Islet of Langerhans (tissue), 1 donor: ENCODE data around the gene USP3.
A peak's percentile ranks its signal among the peaks of the same experiment; 100 is the strongest.
"Not testable (repeated sequence)": the region's sequence is repeated elsewhere in the genome, so short reads cannot be mapped to it uniquely, and the experiment has no call there.

ENCODE experiments used
- FAIRE-seq: peaks from one replicate; lab custom pipeline; 2011; peaks lifted over from hg19 to GRCh38; lab: Jason Lieb, UNC

USP3 gene

DNA sequence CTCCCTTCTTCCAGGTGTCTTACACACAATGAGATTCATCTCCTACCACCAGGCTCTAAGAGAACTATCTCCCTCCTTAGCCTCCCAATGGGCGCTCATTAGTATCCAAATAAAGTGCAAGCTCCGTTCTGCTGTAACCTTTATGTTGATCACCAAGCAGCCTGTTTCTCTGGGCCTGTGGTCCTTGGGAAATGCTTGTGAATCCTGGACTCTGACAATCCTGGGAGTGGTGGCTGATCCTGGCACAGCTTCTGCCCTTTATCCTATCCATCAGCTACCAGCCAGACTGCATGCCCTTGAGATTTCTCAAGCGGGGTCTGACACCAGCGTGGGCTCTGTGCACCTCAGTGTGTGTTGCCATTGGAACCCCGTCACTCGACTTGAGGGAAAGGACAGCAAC is 26.1 kb upstream of the USP3 start:
- FAIRE-seq, result no peak

DNA sequence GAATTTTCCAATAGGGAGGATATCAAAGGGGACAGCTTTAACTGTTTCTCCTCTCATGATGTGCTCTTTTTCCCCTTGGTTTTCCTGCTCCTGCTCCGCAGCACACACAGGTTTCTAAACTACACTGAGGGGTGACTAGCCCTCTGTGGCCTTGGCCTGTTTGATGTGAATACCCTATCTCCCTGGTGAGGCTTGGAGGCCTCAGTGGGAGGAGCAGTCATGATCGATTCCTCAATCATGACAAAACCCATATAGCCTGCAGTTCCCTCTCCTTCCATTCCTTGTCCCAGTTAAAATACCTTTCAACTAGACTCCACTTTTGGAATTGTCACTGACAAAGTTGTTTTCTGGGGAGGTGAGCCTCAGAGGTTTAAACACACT is 24.0 kb upstream of the USP3 start:
- FAIRE-seq, result no peak

DNA sequence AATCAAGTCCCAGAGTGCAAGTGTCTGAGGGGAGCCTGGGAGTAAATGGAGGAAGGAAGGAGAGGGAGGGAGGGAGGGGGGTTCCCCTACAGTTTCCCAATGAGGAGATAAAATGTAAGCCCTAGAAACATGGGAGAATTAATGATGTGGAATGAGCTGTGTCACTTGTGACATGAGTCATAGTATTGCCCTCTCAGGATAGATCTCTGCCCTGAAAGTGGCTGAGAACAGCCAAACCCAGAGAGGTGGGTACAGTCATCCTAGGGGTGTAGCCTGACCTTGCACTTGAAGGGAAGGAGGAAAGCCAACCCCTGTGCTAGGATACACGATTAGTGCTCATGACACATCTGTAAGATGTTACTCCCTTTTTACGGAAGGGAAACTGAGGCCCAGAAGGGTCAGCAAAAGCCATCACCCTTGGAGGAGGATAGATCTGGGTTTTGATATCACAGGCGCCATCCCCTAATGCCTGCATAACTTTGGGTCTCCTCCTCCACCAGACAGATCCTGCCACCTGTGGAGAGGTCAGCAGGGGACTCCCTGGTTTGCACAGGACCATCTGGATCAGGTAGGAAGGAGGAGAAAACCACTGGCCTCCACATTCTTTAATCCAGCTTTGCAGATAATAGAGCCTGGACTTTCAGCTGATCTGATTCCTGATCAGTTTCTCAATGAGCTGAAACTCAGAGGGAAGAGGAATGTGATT is 23.1 kb upstream of the USP3 start:
- no peak for FAIRE-seq

DNA sequence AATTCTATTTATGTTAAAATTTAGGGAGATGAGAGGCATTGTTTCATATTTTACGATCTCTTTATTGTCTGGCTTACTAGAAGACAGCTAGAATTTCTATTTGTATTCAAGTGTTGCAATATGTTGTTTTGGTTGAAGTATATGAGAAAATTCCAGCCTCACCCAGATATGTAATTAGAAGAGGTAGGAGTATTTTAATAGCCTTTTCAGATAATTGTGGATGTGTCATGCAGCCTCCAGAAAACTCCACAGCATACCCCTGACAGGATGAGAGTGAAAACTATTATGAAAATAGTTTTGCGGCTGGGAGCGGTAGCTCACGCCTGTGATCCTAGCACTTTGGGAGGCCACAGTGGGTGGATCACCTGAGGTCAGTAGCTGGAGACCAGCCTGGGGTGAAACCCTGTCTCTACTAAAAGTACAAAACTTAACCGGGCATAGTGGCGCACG is 21.5 kb upstream of the USP3 start:
- no peak for FAIRE-seq

DNA sequence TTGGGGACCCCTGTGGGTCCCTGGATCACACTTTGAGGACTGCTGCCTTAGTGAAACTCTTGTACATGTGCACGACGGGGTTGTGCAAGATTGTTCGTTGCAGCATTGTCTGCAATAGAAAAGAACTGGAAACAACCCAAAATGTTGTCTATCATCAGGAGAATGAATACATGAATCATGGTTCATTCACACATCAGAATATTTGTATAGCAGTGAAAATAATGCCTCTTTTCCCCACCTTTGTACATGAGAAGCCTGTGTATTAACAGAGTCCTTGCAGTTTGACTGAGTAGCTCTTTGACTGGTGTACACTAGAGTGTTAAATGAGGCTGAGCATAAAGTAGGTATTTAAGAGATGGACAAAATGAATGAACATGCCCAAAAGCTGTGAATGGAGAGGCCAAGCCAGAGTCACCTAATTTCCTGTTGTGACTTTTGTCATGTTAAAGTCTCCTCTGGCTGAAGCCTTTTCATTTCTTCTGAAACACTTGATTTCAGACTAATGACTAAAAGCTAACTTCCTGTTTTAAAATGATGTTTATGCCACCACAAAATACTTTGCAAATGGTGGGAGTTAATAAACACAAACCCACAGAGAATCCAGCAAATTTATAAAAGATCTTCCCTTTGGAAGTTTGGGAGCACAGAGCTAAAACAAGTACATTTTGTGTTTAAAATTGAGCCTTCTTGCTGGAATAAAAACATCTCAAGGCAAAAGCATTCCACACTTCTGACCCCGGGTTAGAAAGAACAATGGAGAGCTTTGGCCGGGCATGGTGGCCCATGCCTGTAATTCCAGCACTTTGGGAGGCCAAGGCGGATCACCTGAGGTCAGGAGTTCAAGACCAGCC is 20.6 kb upstream of the USP3 start:
- no peak for FAIRE-seq

DNA sequence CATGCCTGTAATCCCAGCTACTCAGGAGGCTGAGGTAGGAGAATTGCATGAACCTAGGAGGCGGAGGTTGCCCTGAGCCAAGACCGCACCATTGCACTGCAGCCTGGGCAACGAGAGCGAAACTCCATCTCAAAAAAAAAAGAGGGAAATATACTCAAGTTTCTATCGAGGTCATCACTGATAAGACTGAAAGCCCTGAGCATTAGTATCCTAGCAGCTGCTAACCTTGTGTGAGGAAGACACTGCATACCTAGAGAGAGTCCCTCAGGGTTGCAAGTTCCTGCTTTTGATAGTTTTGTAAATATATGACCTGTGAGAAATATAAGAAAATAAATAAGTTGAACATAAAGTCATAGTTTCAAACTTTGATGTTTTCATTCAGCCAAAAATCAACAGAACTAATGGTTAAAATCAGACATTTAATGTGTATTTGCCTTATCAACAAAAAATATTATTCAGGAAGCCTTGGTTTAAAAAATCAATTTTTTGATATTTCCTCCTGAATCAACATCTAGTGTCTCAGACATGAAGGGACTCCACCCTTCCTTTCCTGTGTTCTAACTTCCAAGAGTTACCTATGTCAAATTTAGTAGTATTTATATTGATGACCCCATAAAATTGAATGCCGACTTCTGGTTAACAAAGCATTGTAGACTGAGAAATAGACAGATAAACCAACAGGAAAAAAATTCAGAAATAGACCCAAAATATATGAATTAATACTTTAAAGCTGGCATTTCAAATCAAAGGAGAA is 19.8 kb upstream of the USP3 start:
- no peak for FAIRE-seq

DNA sequence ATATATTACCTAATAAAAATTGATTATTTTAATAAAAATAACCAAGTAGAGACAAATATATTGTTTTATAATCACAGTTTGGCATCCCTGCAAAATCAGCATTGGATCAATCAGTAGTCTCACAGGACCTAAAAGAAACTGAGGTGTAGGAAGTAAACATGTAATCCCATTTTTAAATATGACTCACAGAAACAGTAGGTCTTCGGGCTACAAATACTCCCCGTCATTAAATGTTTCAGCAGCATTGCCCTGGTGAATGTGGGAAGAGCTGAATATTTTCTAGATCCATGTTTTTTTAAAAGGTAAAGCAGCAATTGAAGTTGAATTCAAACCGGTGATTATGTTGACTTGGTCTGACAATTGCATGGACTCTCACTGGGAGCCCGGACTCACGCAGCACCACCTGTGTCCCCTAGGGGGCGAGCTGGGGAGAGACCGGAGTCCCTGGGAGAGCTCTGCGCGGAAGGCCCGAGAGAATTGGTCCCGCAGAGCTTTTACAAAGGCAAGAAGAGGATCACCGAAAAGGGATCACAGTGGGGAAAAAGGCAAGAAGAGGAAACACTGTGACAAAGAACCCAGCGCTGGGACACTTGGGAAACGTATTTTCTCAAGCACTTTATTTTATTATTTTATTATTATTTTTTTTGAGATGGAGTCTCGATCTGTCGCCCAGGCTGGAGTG is 17.2 kb upstream of the USP3 start:
- peak; percentile 77 for FAIRE-seq

DNA sequence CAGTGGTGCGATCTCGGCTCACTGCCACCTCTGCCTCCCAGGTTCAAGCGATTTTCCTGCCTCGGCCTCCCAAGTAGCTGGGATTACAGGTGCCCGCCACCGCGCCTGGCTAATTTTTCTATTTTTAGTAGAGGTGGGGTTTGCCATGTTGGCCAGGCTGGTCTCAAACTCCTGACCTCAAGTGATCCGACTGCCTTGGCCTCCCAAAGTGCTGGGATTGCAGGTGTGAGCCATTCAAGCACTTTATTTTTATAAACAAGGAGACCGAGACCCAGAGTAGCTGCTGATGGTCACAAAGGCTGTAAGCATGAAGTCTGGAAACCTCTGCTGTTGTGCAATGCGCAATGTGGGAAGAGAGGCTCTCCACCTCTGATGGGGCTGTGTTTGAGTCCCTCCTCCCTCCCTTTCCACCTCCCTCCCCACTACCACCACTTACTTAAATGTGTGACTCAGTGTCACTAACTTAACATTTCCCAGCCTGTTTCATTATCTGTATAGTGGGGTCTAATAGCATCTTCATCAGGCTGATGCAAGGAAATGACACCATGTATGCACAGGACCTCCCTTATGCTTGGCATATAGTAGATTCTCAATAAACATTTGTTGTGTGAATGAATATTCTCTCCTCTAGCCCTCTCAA is 16.5 kb upstream of the USP3 start:
- not testable (repeated sequence) for FAIRE-seq

DNA sequence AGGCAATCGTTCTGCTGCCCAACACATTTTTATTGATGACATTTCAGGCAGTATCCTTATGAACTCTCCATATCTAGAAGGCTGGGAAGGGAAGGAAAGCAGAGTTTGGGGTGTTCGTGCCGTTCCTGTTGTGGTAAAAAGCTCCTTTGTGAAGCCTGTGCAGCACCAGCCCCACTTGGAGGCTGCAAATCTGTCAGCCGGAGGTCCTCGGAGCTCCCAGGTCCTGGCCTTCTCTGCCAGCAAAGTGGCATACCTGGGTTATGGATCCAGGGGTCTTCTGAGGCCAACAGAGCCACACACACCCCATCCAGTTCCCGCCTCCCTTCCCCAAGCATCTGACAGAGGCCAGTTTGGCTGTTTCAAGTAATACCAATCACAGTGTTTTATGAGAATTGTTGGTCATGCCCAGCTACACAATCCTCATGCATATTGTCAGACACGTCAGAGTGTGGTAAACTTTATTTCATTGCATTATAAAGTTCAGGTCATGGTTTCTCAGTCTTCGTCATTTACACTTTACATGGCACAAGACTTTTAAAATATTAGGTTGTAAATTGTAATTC is 15.9 kb upstream of the USP3 start:
- FAIRE-seq, result no peak

DNA sequence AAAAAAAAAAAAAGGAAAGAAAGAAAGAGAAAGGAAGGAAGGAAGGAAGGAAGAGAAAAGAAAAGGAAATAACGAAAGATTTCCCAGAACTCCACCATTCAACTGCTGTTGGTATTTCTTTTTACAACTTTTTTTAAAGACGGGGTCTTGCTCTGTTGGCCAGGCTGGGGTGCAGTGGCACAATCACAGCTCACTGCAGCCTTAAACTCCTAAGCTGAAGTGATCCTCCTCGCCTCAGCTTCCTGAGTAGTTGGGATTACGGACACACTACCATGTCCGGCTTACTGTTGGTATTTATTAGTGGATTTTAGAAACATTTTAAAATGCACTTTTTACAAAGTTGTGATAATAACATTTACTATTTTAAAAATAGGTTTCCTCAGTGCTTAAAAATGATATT is 15.0 kb upstream of the USP3 start:
- no peak for FAIRE-seq

DNA sequence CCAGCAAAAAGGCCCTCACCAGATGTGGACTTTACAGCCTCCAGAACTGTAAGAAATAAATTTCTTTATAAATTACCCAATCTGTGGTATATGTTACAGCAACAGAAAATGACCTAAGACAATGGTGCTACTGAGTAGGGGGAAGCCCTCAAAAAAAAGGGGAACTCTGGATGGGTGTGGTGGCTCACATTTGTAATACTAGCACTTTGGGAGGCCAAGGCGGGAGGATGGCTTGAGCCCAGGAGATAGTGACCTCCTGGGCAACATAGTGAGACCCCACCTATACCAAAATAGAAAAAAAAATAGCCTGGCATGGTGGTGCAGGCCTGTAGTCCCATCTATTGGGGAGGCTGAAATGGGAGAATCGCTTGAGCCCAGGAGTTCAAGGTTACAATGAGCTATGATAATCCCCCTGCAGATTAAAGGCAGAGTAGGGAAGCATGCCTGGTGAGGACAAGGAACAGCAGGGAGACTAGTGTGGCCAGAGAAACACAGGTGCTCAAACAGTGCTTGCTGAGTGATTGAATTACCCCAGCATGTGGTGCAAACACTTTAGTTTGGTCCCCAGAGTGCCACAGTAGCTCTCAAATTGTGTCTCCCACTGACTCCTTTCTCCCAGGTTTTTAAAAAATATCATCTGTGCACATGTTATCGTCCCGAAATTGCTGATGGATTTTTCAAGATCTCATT is 13.9 kb upstream of the USP3 start:
- no peak for FAIRE-seq

DNA sequence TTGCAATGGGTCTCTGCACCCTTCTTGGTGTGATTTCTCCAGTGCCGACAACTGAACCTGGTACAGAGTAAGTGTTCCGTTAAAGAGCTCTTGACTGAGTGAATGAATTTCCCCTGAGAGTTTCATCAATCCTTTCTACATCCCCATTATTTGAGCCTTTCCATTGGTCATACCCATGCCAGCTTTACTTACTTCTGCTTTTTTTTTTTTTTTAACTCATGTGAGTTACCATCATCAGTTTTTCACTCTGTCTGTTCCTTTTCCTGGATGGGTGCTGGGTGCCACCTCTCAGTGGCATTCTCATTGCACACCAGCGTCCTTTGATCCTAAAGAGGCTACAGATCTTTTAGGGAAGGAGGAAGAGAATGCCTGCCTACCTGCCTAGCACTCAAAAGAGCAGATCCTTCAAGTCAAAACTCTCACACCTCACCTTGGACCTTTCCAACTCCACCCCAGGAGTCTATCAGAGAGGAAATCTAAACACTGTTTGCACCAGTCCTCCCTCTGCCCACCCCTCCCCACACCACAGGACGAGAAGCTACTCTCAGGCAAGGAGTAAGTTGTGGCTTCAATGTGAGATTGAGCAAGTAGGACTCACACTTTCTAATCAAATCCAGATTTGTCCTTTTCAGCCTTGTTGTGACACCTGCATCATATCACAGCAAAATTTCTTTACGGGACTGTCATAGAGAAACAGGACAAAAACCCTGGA is 13.1 kb upstream of the USP3 start:
- FAIRE-seq, result no peak

DNA sequence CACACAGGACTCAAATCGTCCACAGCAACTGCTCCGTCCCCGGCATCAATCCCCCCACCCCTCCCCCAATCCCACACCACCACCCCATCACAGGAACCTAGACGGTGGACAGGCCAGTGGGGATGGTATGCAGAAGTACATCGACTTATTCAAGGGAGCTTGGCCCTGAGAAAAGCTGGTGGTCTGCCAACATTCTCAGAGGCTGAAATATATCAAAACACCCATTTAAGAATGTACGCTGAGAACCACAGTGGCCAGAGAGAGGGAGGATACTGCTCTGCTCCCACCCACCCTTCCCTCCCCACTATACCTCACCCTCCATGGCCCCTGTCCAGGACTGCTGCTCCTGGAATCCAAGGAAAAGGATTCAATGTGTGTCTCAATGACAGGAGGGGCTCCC is 12.4 kb upstream of the USP3 start:
- FAIRE-seq, result no peak

DNA sequence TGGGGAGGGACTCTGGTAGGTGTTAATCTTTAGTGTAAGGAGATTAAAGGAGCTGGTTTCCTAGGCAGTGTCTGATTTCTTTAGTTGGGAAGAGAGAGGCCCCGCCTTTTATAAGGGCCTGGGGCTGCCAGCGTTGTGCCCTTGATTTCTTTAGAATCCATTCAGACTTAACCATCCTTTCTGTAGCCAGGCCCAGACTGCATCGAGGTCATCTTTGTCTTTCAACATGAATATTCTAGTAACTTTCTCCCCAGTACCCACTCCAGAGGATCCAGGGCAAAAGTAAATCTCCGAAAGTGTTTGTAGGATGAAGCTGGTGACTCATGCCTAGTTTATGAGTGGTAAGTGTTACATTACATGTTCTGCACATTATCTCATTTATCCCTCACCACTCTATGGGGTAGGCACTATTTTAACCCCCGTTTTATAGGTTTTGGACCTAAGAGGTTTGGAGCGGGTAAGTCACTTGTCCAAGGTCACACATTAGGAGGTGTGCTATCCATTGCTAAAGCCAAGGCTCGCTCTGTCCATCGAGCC is 11.8 kb upstream of the USP3 start:
- no peak for FAIRE-seq

DNA sequence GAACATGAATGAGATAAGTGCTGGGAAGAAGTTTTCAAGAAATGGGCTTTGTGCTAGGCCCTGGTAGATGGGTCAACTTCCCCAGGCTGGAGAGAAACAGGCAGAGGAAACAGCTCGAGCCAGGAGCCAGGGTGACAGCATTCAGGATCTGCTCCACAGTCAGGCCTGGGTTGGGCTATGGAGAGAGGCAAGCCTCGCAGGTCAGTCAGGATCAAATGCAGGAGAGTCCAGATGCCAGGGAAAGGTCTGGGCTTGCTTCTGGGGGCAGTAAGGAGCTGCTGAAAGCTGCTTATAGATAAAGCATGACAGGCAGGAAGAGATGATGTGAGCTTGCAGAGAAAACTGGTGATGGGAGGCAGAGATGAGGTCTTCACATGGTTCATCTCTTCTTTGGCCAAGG is 11.0 kb upstream of the USP3 start:
- FAIRE-seq, result no peak

DNA sequence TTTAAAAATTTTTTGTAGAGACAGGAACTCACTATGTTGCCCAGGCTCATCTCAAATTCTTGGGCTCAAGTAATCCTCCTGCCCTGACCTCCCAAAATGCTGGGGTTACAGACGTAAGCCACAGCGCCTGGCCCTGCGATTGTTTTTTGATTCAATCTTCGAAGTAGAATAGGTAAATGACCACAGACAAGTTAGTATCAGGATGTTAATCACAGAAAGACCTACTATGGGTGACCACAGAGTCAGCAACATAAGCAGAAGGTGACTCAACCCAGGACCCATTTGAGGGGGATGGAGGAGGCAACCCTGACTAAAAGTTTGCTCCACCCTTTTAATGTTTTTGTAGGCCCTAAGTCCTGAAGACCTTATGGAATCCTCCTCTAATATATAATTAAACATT is 10.0 kb upstream of the USP3 start:
- no peak for FAIRE-seq

DNA sequence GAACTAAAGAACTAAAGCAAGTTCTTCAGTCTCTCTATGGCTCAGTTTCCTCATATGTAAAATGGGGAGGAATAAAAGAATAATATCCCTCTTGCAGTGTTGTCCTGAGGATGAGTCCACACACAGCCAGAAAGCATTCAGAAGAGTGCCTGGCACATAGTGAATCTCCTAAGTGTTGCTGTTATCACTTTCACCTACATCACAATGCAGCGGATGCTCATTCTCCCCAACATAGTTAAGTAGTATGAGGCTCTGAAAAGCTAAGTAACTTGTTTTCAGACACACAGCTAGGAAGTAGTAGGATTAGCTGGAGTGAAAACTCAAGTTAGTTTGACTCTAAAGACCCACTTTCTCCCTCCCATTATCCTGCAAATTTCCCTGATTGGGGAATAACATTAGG is 9.1 kb upstream of the USP3 start:
- no peak for FAIRE-seq

DNA sequence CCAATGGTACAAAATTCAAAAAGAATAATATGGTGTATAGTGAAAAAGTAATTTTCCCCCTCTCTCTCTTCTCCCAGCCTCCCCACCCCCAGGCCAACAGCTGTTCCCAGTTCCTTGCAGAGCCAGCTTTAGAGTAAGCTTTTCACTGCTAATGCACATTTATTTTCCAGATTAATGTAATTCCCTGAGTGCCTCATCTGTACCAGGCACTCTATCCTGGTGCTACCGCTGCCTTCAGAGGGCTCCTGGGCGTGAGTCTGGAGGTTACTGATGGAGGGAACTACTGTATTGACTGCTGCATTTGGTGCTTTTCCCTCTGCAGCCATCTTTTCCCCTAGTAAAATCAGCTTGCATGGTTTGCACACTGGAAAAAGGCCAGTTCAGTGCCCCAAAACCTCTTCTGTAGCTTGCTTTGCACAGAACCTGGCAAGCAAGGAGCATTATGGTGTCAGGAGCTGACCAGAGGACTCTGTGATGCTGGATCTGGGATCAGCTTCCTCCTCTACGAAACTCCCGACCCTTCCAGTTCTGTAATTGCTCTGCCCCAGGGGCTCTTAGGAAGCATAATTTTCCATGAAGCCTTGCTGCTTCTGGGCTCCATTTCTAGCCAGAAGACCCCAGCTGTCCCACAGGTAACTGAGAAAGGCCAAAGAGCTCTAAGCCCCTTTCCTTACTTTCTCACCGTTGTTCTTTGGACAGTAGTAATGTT is 8.5 kb upstream of the USP3 start:
- FAIRE-seq, result no peak

DNA sequence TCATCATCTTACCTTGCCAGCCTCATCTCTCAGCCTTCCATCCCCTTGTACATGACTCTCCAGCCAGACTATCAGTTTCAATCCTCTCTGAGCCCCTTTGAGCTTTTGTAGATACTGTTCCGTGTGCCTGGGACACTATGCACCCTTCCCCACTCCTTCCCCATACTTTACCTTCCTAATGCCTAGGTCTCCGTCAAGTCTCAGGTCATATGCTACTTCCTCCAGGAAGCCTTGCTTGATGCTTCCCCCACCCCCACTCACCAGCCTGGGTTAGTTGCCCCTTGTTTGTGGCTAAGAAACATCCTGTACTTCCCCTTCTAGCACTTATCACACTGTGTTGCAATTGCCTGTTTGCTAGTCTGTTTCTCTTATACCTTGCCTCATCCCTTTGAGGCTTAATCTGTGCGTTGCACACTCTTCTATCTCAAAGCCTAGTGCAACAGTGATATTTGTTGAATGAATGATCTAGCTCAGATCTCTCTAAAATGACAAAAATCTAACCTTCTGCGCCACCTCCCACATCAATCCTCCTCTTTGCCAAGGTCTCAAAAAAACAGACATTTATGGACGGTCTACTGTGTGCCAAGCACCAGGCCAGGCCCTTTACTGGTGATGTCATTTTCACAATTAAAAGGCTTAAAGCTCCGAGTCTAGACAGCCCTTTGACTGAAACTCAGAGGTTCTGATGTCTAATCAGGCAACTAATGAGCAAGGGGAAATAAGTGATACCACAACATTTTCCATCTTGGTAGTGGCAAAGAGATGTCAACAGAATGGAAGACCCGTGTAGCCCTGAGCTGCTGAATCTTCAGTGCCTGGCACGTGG is 6.5 kb upstream of the USP3 start:
- FAIRE-seq, result no peak
